Esophagus squamous epithelium (tissue), 4 donors: ENCODE data around the gene DNM3.

Experiments used
- POLR2A ChIP-seq, 4 donors: fragments of 450-650 bp; IDR thresholded peaks; one replicate each; pipeline ENCODE4 v1.6.1; 2017; ENCODE audit warnings: antibody characterized with exemption in 4 of 4, mild to moderate bottlenecking in 4 of 4, moderate library complexity in 3 of 4
- TF ChIP-seq, protein P1 (sequence below), 6 experiments: fragments of 450-650 bp in 4 of 6; fragments of 200-600 bp in 2 of 6; sonication (generic) in 2 of 6; IDR thresholded peaks; one replicate each; pipeline ENCODE4 v1.5.1; 2016 to 2019; ENCODE audit warnings: antibody characterized with exemption in 6 of 6, mild to moderate bottlenecking in 4 of 6, moderate library complexity in 4 of 6

DNA sequence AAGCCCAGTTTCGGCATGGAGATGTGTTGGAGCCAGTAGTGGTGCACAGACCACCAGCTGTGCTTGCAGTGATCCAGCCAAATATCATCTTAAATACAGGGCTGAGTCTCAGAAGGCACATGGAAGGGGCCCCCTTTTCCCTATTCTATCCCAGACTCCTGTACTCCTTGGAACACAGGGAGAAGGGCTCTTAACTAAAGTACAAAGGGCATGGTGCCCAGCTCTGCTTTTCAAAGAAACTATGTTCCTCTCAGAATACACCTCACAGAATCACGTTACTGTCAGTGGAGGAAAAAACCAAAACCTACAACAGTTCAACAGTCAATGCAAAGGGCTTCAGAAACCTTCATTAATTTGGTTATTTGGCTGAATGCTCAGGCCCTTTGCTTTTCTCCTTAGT lies 398.6 kb downstream of the DNM3 start:
- TF ChIP-seq, protein P1, sequence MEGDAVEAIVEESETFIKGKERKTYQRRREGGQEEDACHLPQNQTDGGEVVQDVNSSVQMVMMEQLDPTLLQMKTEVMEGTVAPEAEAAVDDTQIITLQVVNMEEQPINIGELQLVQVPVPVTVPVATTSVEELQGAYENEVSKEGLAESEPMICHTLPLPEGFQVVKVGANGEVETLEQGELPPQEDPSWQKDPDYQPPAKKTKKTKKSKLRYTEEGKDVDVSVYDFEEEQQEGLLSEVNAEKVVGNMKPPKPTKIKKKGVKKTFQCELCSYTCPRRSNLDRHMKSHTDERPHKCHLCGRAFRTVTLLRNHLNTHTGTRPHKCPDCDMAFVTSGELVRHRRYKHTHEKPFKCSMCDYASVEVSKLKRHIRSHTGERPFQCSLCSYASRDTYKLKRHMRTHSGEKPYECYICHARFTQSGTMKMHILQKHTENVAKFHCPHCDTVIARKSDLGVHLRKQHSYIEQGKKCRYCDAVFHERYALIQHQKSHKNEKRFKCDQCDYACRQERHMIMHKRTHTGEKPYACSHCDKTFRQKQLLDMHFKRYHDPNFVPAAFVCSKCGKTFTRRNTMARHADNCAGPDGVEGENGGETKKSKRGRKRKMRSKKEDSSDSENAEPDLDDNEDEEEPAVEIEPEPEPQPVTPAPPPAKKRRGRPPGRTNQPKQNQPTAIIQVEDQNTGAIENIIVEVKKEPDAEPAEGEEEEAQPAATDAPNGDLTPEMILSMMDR (IDR thresholded peaks at IDR 0.05) = no peak
- TF ChIP-seq POLR2A (IDR thresholded peaks at IDR 0.05) = no peak
